CD8-positive, alpha-beta memory T cell (primary cell): ENCODE measurements around the gene CWF19L1. TPM values are rescaled to one million over a fixed set of nuclear protein-coding genes. Genes with fewer than 3 reads are reported as not detected.
A peak's percentile ranks its signal among the peaks of the same experiment; 100 is the strongest.

Experiments used
- CTCF ChIA-PET: fragments of 350-600 bp; sonication (Branson Sonifier 250); formaldehyde crosslinking; loops from one replicate; lab custom pipeline; 2021; ENCODE audit warnings: antibody characterized with exemption; lab: Charles Lee
- POLR2A ChIA-PET: fragments of 350-600 bp; sonication (Branson Sonifier 250); formaldehyde crosslinking; loops from one replicate; lab custom pipeline; 2021; ENCODE audit warnings: antibody characterized with exemption; lab: Charles Lee
- DNase-seq, 5 donors: peaks; one replicate each; pipeline versions ENCODE4 v3.0.0 to v3.0.0-alpha.2; 2020 to 2022; ENCODE audit warnings: mixed read lengths in 1 of 5
- H3K27ac ChIP-seq: one replicate; pipeline ENCODE4 v1.7.0; 2013; ENCODE audit warnings: low read depth, mild to moderate bottlenecking, low read length, moderate library complexity
- H3K27me3 ChIP-seq: 2 replicates; pipeline ENCODE4 v1.7.0; 2013; ENCODE audit warnings: low read length, mild to moderate bottlenecking; ENCODE audit not compliant: insufficient read depth, poor library complexity, severe bottlenecking
- H3K36me3 ChIP-seq: 2 replicates; pipeline ENCODE4 v1.7.0; 2013; ENCODE audit warnings: mild to moderate bottlenecking, low read length, moderate library complexity; ENCODE audit not compliant: insufficient read depth
- H3K4me1 ChIP-seq: 2 replicates; pipeline ENCODE4 v1.7.0; 2013; ENCODE audit warnings: mild to moderate bottlenecking, low read length, moderate library complexity; ENCODE audit not compliant: insufficient read depth
- H3K4me3 ChIP-seq: 2 replicates; pipeline ENCODE4 v1.7.0; 2013; ENCODE audit warnings: mild to moderate bottlenecking, low read length
- H3K9me3 ChIP-seq: 2 replicates; pipeline ENCODE4 v1.7.0; 2013; ENCODE audit warnings: mild to moderate bottlenecking, low read length
- H3K27ac Mint-ChIP-seq, 8 donors: one replicate each; pipeline ENCODE4 v1.8.0; 2020 to 2021; ENCODE audit warnings: mixed read lengths in 8 of 8, mild to moderate bottlenecking in 6 of 8, inconsistent platforms in 3 of 8, moderate library complexity in 3 of 8
- H3K27me3 Mint-ChIP-seq, 2 donors: one replicate each; pipeline ENCODE4 v1.8.0; 2020 to 2021; ENCODE audit warnings: mixed read lengths in 2 of 2, mild to moderate bottlenecking in 1 of 2, moderate library complexity in 1 of 2
- H3K36me3 Mint-ChIP-seq, 3 donors: one replicate each; pipeline ENCODE4 v1.8.0; 2020 to 2021; ENCODE audit warnings: mixed read lengths in 3 of 3, inconsistent platforms in 1 of 3, mild to moderate bottlenecking in 1 of 3
- H3K4me1 Mint-ChIP-seq, 3 donors: one replicate each; pipeline ENCODE4 v1.8.0; 2020 to 2021; ENCODE audit warnings: mixed read lengths in 3 of 3, inconsistent platforms in 1 of 3, mild to moderate bottlenecking in 1 of 3
- H3K4me3 Mint-ChIP-seq, 7 donors: one replicate each; pipeline ENCODE4 v1.8.0; 2020 to 2021; ENCODE audit warnings: mixed read lengths in 7 of 7, mild to moderate bottlenecking in 6 of 7, moderate library complexity in 4 of 7, inconsistent platforms in 2 of 7
- H3K9me3 Mint-ChIP-seq, 5 donors: one replicate each; pipeline ENCODE4 v1.8.0; 2020 to 2022; ENCODE audit warnings: mixed read lengths in 5 of 5, mild to moderate bottlenecking in 3 of 5, moderate library complexity in 2 of 5, inconsistent platforms in 1 of 5
- polyA plus RNA-seq: library from polyadenylated mRNA; unstranded; fragments of 300-500 nt; fragmentation: Illumina TruSeq; gene quantifications from one replicate; pipeline ENCODE4 v1.2.3, GENCODE V29; 2021
- total RNA-seq, 2 experiments: library from RNA; stranded (reverse); gene quantifications; one replicate each; pipeline ENCODE4 v1.2.3, GENCODE V29; 2021

CWF19L1 gene
- total and polyA plus RNA-seq, 3 experiments from 2014 or later, result 29.9 to 48.5 (median 45.7) TPM

DNA sequence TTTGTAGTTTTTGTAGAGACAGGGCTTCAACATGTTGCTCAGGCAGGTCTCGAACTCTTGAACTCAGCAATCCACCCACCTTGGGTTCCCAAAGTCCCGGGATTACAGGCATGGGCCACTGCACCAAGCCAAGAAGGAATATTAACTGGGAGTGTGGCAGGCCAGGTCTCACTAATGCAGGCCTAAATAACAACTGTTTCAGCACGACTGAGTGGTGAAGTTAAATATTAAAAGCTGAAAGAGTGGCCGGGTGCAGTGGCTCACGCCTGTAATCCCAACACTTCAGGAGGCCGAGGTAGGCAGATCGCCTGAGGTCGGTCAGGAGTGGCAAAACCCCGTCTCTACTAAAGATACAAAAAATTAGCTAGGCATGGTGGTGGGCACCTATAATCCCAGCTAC, 59.2 kb downstream of the CWF19L1 start:
- H3K4me3 Mint-ChIP-seq, result no peak overlapping the region
- Histone ChIP-seq H3K36me3 (peaks cover 19% of the 10 kb centered on the region), H3K4me3 (no peak overlapping the region), H3K4me1 (no peaks in the 10 kb centered on the region), H3K9me3 (no peaks in the 10 kb centered on the region), H3K27me3 (no peaks in the 10 kb centered on the region), H3K27ac (no peak overlapping the region)
- peaks cover 0 to 84% (median 24%) of the 10 kb centered on the region in 3 donors for H3K36me3 Mint-ChIP-seq
- ChIA-PET CTCF (no interaction called here), POLR2A (no interaction called here)
- H3K4me1 Mint-ChIP-seq, result peaks cover 0 to 11% (median 3%) of the 10 kb centered on the region in 3 donors
- H3K27ac Mint-ChIP-seq, result no peak overlapping the region
- H3K9me3 Mint-ChIP-seq, result no peaks in the 10 kb centered on the region
- DNase-seq, result no peak
- no peaks in the 10 kb centered on the region for H3K27me3 Mint-ChIP-seq

DNA sequence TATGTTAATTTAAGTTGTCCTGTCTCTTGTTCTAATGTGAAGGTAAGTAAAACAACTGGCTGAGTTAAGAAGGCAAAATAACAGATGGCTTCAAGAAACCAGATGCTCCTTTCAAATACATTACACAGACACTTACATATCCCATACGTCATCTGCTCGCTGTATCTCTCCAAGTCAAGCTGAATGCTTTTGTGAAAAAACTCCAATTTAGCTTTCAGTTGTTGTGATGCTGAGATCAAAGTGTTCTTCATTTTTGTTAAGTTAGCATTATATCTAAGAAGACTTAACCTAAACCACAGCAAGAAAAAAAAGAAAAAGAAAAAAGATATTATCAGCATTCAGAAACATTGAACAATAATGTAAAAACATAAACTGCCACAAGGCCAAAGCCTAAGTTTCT, 63.1 kb downstream of the CWF19L1 start:
- ChIA-PET CTCF (no interaction called here), POLR2A (no interaction called here)
- Mint-ChIP-seq H3K9me3 (no peaks in the 10 kb centered on the region), H3K4me3 (no peak overlapping the region), H3K4me1 (peaks cover 2 to 11% (median 3%) of the 10 kb centered on the region in 3 donors), H3K36me3 (peaks cover 6 to 87% (median 30%) of the 10 kb centered on the region in 3 donors), H3K27me3 (no peaks in the 10 kb centered on the region), H3K27ac (peak overlapping the region in 3 of 8 donors; percentile 12 to 78 (median 68))
- H3K27me3 ChIP-seq, result no peaks in the 10 kb centered on the region
- H3K27ac ChIP-seq, result no peak overlapping the region
- DNase-seq, result no peak
- no peaks in the 10 kb centered on the region for H3K9me3 ChIP-seq
- H3K36me3 ChIP-seq, result peaks cover 20% of the 10 kb centered on the region
- H3K4me1 ChIP-seq, result no peaks in the 10 kb centered on the region
- H3K4me3 ChIP-seq, result no peak overlapping the region

DNA sequence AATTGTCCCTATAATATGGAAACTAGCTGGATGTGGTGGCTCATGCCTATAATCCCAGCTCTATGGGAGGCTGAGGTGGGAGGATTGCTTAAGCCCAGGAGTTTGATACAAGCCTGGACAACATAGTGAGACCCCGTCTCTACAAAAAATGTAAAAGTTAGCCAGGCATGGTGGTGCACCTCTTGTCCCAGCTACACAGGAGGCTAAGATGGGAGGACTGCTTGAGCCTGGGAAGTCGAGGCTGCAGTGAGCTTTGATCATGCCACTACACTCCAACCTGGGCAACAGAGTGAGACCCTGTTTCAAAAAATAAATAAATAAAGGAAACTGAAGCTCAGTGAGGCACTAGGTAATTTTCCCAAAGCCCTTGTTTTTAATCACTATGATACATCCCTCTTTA, 65.9 kb downstream of the CWF19L1 start:
- Histone ChIP-seq H3K27ac (no peak overlapping the region), H3K4me3 (no peak overlapping the region), H3K36me3 (peaks cover 25% of the 10 kb centered on the region), H3K9me3 (no peaks in the 10 kb centered on the region), H3K27me3 (no peaks in the 10 kb centered on the region), H3K4me1 (no peaks in the 10 kb centered on the region)
- peaks cover 2 to 11% (median 3%) of the 10 kb centered on the region in 3 donors for H3K4me1 Mint-ChIP-seq
- ChIA-PET POLR2A (no interaction called here), CTCF (no interaction called here)
- no peaks in the 10 kb centered on the region for H3K9me3 Mint-ChIP-seq
- no peak for DNase-seq
- no peaks in the 10 kb centered on the region for H3K27me3 Mint-ChIP-seq
- H3K4me3 Mint-ChIP-seq, result no peak overlapping the region
- peaks cover 6 to 84% (median 27%) of the 10 kb centered on the region in 3 donors for H3K36me3 Mint-ChIP-seq
- no peak overlapping the region for H3K27ac Mint-ChIP-seq

DNA sequence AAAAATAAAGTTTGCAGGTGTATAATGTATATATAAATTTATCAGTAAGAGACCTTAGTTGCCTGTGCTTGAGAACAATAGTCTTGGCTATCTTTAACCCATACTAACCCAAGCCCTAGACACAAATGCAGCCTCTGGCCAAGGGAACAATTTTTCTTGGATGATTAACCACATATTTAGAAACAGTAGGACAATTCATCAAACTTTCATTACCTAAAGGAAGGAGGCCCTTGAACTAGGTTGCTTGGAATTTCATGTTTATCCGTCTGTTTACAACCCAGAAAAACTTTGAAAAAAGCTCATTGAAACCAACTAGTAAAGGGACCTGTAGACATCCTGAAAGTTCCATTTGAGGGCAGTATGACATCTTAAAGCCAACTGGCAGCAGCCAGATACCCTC, 72.7 kb downstream of the CWF19L1 start:
- H3K27me3 ChIP-seq, result no peaks in the 10 kb centered on the region
- Mint-ChIP-seq H3K9me3 (no peaks in the 10 kb centered on the region), H3K4me1 (peaks cover 2 to 8% (median 7%) of the 10 kb centered on the region in 3 donors), H3K27me3 (no peaks in the 10 kb centered on the region), H3K4me3 (no peak overlapping the region), H3K36me3 (peaks cover 9 to 75% (median 19%) of the 10 kb centered on the region in 3 donors), H3K27ac (no peak overlapping the region)
- POLR2A ChIA-PET, result no interaction called here
- no peak overlapping the region for H3K4me3 ChIP-seq
- no peaks in the 10 kb centered on the region for H3K9me3 ChIP-seq
- CTCF ChIA-PET, result no interaction called here
- no peaks in the 10 kb centered on the region for H3K4me1 ChIP-seq
- H3K27ac ChIP-seq, result no peak overlapping the region
- H3K36me3 ChIP-seq, result peaks cover 38% of the 10 kb centered on the region
- no peak for DNase-seq

DNA sequence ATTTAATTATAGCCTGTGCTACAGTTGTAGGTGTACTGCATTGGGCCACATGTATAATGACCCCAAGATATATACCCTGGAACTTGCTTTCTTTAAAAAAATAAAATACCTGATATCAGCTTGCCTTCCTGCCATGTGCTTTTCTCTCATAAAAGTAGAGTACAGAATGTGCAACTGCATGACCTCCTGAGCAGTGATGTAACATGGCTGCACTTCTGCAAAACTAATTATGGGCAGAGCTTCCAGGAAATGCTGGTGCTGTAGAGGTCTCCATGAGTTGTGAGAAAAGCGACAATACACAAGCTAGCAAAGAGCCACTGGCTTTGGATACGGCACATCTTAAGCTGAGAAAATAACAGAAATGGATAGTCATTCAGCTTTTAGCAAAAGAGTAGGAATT, 75.1 kb downstream of the CWF19L1 start:
- H3K4me1 ChIP-seq, result peaks cover 2% of the 10 kb centered on the region
- no peak overlapping the region for H3K4me3 ChIP-seq
- Mint-ChIP-seq H3K36me3 (peaks cover 9 to 67% (median 17%) of the 10 kb centered on the region in 3 donors), H3K27me3 (no peaks in the 10 kb centered on the region), H3K4me3 (no peak overlapping the region), H3K27ac (peak overlapping the region in 1 of 8 donors; percentile 32), H3K4me1 (peaks cover 10 to 27% (median 27%) of the 10 kb centered on the region in 3 donors), H3K9me3 (no peaks in the 10 kb centered on the region)
- no peaks in the 10 kb centered on the region for H3K9me3 ChIP-seq
- ChIA-PET CTCF (no interaction called here), POLR2A (no interaction called here)
- DNase-seq, result no peak
- H3K27me3 ChIP-seq, result no peaks in the 10 kb centered on the region
- H3K36me3 ChIP-seq, result peaks cover 35% of the 10 kb centered on the region
- H3K27ac ChIP-seq, result no peak overlapping the region

DNA sequence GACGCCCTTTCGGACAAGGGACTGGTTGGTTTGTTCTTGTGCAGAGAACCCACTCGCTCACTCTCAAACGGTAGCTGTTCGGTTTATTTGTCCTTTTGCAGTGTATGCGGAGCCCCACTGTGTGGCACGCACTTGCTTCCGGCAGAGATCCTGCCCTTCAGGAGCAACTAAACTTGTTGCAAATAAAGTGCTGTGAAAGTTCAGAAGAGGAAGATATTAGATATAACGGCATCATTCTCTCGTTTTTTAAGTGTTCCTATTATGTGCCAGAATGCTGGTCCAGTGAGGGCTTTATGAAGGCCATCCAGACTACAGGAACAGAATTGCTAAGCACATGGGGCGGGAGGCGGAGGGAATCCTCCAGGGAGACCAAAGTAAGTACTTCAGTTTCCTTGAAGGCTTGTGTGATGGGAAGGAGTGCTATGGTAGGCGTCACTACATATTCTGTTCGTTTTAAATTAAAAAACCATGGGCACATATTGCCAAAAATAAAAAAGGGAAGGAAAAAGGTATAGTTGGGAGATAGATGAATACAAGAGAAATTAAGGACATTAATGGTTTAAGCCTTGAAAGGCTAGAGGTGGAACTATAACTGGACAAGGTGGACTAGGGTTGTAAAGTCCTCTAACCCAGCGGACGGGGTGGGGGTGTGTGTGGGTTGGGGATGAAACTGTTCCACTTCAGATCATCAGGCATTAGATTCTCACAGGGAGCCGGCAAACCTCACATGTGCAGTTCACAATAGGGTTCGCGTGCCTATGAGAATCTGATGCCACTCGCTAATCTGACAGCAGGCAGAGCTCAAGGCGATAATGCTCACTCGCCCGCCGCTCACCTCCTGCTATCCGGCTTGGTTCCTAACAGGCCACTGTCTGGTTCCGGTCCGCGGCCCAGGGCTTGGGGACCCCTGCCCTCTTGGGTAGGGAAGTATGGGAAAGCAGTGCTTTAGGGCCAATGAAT, 80.9 kb downstream of the CWF19L1 start:
- CTCF ChIA-PET, result no interaction called here
- POLR2A ChIA-PET, result interaction anchor here (1.0 kb wide), 1 partner anchor 19 kb away, joined by 5 read pairs; no protein-coding TSS in a partner anchor
- H3K4me3 Mint-ChIP-seq, result peak overlapping the region; percentile 94 to 99 (median 96)
- Histone ChIP-seq H3K27me3 (no peaks in the 10 kb centered on the region), H3K27ac (peak overlapping the region; percentile 80), H3K4me3 (peak overlapping the region; percentile 71), H3K4me1 (peaks cover 17% of the 10 kb centered on the region), H3K36me3 (peaks cover 16% of the 10 kb centered on the region), H3K9me3 (no peaks in the 10 kb centered on the region)
- H3K27ac Mint-ChIP-seq, result peak overlapping the region; percentile 90 to 99 (median 96)
- peaks cover 9 to 54% (median 19%) of the 10 kb centered on the region in 3 donors for H3K36me3 Mint-ChIP-seq
- H3K4me1 Mint-ChIP-seq, result peaks cover 45 to 74% (median 69%) of the 10 kb centered on the region in 3 donors
- H3K9me3 Mint-ChIP-seq, result no peaks in the 10 kb centered on the region
- DNase-seq, result peak in 3 of 5 donors; percentile 4 to 44 (median 5)
- H3K27me3 Mint-ChIP-seq, result no peaks in the 10 kb centered on the region

DNA sequence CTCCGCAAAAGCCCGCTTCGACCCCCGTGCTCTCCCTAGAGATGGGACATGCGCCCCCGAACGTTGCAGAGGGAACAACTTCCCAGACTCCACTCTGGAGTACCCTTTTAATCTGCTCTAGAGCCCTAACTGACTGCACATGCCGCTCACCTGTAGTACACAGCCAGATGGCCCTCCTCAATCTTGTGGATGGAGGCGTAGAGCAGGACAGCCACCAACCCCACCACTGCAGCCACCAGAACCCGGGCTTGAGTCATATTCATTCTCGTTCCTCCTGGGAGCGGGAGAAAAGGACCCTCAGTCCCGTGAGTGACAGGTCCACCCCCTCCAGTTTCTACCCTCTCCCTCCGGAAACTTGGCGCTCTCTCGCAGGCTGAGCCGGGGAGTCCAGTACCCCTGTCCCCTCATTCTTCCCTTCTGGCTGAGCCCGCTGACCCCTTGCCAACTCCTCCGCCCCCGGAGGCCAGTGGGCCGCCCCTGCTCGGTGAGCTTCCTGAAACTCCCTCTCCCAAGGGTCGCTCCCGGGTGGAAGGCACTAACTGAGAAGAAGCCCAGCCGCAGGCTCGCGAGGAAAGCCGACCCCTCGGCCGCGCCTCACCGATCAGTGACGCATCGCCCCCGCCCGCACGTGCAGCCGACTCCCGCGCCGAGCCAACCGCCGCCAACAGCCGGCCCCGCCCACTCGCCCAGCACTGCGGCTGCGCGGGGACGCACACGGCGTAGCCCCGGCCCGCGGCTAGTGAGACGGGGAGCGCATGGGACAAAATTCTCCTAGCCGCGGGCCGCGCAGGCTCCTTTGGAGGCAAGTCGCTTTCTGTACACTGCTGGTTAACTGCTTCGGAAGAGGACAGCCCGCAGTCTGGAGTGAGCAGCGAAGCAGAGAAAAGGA, 81.8 kb downstream of the CWF19L1 start, which contains the start of gene ERLIN1:
ERLIN1 (minus strand) TSS at position 666 of the 889 bp plus-strand sequence; CDS start at position 263, 403 bp downstream.
- H3K27ac Mint-ChIP-seq, result peak within 1 kb of the TSS; percentile 90 to 99 (median 96)
- POLR2A ChIA-PET, result interaction anchor here (1.0 kb wide), 1 partner anchor 18 kb away, joined by 5 read pairs; no protein-coding TSS in a partner anchor
- peak; percentile 87 to 92 (median 90) for DNase-seq
- CTCF ChIA-PET, result no interaction called here
- Histone ChIP-seq H3K4me1 (peaks cover 17% of the 10 kb centered on the region), H3K27ac (peak within 1 kb of the TSS; percentile 80), H3K27me3 (no peaks in the 10 kb centered on the region), H3K9me3 (no peaks in the 10 kb centered on the region), H3K4me3 (peak within 1 kb of the TSS; percentile 71), H3K36me3 (peaks cover 6% of the 10 kb centered on the region)
- H3K36me3 Mint-ChIP-seq, result peaks cover 3 to 46% (median 14%) of the 10 kb centered on the region in 3 donors
- H3K4me1 Mint-ChIP-seq, result peaks cover 49 to 71% (median 71%) of the 10 kb centered on the region in 3 donors
- peak within 1 kb of the TSS; percentile 94 to 99 (median 96) for H3K4me3 Mint-ChIP-seq
- no peaks in the 10 kb centered on the region for H3K9me3 Mint-ChIP-seq
- H3K27me3 Mint-ChIP-seq, result no peaks in the 10 kb centered on the region
